ENCODE results near the gene ZNF491.
"Not testable (repeated sequence)": the region's sequence is repeated elsewhere in the genome, so short reads cannot be mapped to it uniquely, and the experiment has no call there.

The ZNF491 gene

GRCh38 chr19:11798391-11799330, at the start of gene ZNF491:
Gene ZNF491, plus strand, starts transcription at chr19:11798523. Its CDS starts 7,431 bp downstream, at chr19:11805954.
- DNase-seq (ENCODE audit: low read depth in 2 of 2), result peak; percentile 80 to 87

- DNase-seq (ENCODE audit: low read depth in 2 of 2), result no peak
Observed at GRCh38 chr19:11749751-11750150, 48.6 kb upstream of the ZNF491 start.

GRCh38 chr19:11752244-11752736, 46.0 kb upstream of the ZNF491 start:
- no peak for DNase-seq (ENCODE audit: low read depth in 2 of 2)

GRCh38 chr19:11754663-11755062, 43.7 kb upstream of the ZNF491 start:
- DNase-seq (ENCODE audit: low read depth in 2 of 2), result no peak

GRCh38 chr19:11756965-11757364, 41.4 kb upstream of the ZNF491 start:
- DNase-seq (ENCODE audit: low read depth in 2 of 2), result no peak

GRCh38 chr19:11759805-11760204, 38.5 kb upstream of the ZNF491 start:
- no peak for DNase-seq (ENCODE audit: low read depth in 2 of 2)

- no peak for DNase-seq (ENCODE audit: low read depth in 2 of 2)
Observed at GRCh38 chr19:11763117-11763516, 35.2 kb upstream of the ZNF491 start.

GRCh38 chr19:11763611-11764010, 34.7 kb upstream of the ZNF491 start:
- no peak for DNase-seq (ENCODE audit: low read depth in 2 of 2)

GRCh38 chr19:11766597-11767591, 31.4 kb upstream of the ZNF491 start, which contains the start of gene ZNF441:
Gene ZNF441, plus strand, starts transcription at chr19:11767000. Its CDS starts 194 bp downstream, at chr19:11767194.
- peak; percentile 86 to 98 for DNase-seq (ENCODE audit: low read depth in 2 of 2)

GRCh38 chr19:11767633-11768133, 30.6 kb upstream of the ZNF491 start:
- peak in 1 of 2 experiments; percentile 22 for DNase-seq (ENCODE audit: low read depth in 2 of 2)

GRCh38 chr19:11769995-11770394, 28.3 kb upstream of the ZNF491 start:
- DNase-seq (ENCODE audit: low read depth in 2 of 2), result no peak

GRCh38 chr19:11771520-11771919, 26.8 kb upstream of the ZNF491 start:
- DNase-seq (ENCODE audit: low read depth in 2 of 2), result not testable (repeated sequence)

GRCh38 chr19:11776669-11777068, 21.7 kb upstream of the ZNF491 start:
- DNase-seq (ENCODE audit: low read depth in 2 of 2), result not testable (repeated sequence)

- DNase-seq (ENCODE audit: low read depth in 2 of 2), result no peak
Observed at GRCh38 chr19:11780431-11781020, 17.8 kb upstream of the ZNF491 start.

- DNase-seq (ENCODE audit: low read depth in 2 of 2), result no peak
Observed at GRCh38 chr19:11781295-11782057, 16.8 kb upstream of the ZNF491 start.

- no peak for DNase-seq (ENCODE audit: low read depth in 2 of 2)
Observed at GRCh38 chr19:11783767-11784166, 14.6 kb upstream of the ZNF491 start.

GRCh38 chr19:11784356-11784755, 14.0 kb upstream of the ZNF491 start:
- no peak for DNase-seq (ENCODE audit: low read depth in 2 of 2)

- DNase-seq (ENCODE audit: low read depth in 2 of 2), result no peak
Observed at GRCh38 chr19:11787536-11787935, 10.8 kb upstream of the ZNF491 start.

GRCh38 chr19:11792942-11793341, 5.4 kb upstream of the ZNF491 start:
- DNase-seq (ENCODE audit: low read depth in 2 of 2), result no peak

- peak; percentile 44 to 72 for DNase-seq (ENCODE audit: low read depth in 2 of 2)
Observed at GRCh38 chr19:11797491-11797890, 832 bp upstream of the ZNF491 start.

Measured in stimulated activated CD4-positive, alpha-beta T cell treated with anti-CD3 and anti-CD28 coated beads, Interleukin-12 subunit alpha, Interleukin-12 subunit beta, amount 100 ng/mL, for 24 hours (primary cell).